ENCODE data around the gene STUB1. TPM values are rescaled to one million over a fixed set of nuclear protein-coding genes. Genes with fewer than 3 reads are reported as not detected.
A peak's percentile ranks its signal among the peaks of the same experiment; 100 is the strongest.

STUB1 gene
- total and polyA plus RNA-seq, 10 of the 15 experiments (the other 5 are each of a cell fraction or from before 2014, with no cell fraction given), result 4.2 to 136 (median 67.1) TPM

- TF ChIP-seq CEBPZ (IDR thresholded peaks at IDR 0.05; ENCODE audit: low read depth, low read length) (no peak), POLR2AphosphoS5 (IDR thresholded peaks at IDR 0.05; ENCODE audit: low read length) (peak; percentile 79; the same call in 1 of the 2 replicates), EED (IDR thresholded peaks at IDR 0.05; ENCODE audit: low read depth) (no peak), IRF3 (IDR thresholded peaks at IDR 0.05) (no peak), CBX5 (IDR thresholded peaks at IDR 0.05; ENCODE audit: low read depth) (no peak), SIX5 (IDR thresholded peaks at IDR 0.05; ENCODE audit: low read depth, low read length, severe bottlenecking) (peak; percentile 47), PAX5 (IDR thresholded peaks at IDR 0.05; ENCODE audit: borderline replicate concordance, low read depth, low read length) (peak; percentile 36; the same call in 1 of the 2 replicates), FOS (IDR thresholded peaks at IDR 0.05; ENCODE audit: borderline replicate concordance, extremely low read depth, insufficient read length) (no peak), JUND (IDR thresholded peaks at IDR 0.05; ENCODE audit: low read depth, low read length) (no peak), GABPA (IDR thresholded peaks at IDR 0.05; ENCODE audit: low read depth) (peak; percentile 89), MYC (IDR thresholded peaks at IDR 0.05; ENCODE audit: insufficient read depth, insufficient read length, insufficient replicate concordance, low read length, severe bottlenecking) (peak; percentile 31), NBN (IDR thresholded peaks at IDR 0.05) (no peak), SMC3 (IDR thresholded peaks at IDR 0.05; ENCODE audit: borderline replicate concordance, low read length) (peak; percentile 34), SREBF2 (IDR thresholded peaks at IDR 0.05; ENCODE audit: low read length) (0 out of 2 replicates have a peak, but pooled peaks have one; percentile 39)
- TF ChIP-seq, protein P1, sequence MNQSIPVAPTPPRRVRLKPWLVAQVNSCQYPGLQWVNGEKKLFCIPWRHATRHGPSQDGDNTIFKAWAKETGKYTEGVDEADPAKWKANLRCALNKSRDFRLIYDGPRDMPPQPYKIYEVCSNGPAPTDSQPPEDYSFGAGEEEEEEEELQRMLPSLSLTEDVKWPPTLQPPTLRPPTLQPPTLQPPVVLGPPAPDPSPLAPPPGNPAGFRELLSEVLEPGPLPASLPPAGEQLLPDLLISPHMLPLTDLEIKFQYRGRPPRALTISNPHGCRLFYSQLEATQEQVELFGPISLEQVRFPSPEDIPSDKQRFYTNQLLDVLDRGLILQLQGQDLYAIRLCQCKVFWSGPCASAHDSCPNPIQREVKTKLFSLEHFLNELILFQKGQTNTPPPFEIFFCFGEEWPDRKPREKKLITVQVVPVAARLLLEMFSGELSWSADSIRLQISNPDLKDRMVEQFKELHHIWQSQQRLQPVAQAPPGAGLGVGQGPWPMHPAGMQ (IDR thresholded peaks at IDR 0.05; ENCODE audit: borderline replicate concordance), result no peak
- TF ChIP-seq, protein P2, sequence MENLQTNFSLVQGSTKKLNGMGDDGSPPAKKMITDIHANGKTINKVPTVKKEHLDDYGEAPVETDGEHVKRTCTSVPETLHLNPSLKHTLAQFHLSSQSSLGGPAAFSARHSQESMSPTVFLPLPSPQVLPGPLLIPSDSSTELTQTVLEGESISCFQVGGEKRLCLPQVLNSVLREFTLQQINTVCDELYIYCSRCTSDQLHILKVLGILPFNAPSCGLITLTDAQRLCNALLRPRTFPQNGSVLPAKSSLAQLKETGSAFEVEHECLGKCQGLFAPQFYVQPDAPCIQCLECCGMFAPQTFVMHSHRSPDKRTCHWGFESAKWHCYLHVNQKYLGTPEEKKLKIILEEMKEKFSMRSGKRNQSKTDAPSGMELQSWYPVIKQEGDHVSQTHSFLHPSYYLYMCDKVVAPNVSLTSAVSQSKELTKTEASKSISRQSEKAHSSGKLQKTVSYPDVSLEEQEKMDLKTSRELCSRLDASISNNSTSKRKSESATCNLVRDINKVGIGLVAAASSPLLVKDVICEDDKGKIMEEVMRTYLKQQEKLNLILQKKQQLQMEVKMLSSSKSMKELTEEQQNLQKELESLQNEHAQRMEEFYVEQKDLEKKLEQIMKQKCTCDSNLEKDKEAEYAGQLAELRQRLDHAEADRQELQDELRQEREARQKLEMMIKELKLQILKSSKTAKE (IDR thresholded peaks at IDR 0.05; ENCODE audit: low read depth, poor library complexity, severe bottlenecking), result no peak
- TF ChIP-seq, protein P3, sequence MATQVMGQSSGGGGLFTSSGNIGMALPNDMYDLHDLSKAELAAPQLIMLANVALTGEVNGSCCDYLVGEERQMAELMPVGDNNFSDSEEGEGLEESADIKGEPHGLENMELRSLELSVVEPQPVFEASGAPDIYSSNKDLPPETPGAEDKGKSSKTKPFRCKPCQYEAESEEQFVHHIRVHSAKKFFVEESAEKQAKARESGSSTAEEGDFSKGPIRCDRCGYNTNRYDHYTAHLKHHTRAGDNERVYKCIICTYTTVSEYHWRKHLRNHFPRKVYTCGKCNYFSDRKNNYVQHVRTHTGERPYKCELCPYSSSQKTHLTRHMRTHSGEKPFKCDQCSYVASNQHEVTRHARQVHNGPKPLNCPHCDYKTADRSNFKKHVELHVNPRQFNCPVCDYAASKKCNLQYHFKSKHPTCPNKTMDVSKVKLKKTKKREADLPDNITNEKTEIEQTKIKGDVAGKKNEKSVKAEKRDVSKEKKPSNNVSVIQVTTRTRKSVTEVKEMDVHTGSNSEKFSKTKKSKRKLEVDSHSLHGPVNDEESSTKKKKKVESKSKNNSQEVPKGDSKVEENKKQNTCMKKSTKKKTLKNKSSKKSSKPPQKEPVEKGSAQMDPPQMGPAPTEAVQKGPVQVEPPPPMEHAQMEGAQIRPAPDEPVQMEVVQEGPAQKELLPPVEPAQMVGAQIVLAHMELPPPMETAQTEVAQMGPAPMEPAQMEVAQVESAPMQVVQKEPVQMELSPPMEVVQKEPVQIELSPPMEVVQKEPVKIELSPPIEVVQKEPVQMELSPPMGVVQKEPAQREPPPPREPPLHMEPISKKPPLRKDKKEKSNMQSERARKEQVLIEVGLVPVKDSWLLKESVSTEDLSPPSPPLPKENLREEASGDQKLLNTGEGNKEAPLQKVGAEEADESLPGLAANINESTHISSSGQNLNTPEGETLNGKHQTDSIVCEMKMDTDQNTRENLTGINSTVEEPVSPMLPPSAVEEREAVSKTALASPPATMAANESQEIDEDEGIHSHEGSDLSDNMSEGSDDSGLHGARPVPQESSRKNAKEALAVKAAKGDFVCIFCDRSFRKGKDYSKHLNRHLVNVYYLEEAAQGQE (IDR thresholded peaks at IDR 0.05; ENCODE audit: low read depth, low read length), result no peak
These were observed 12.3 kb upstream of the STUB1 start, which contains the start of gene RHOT2 (continued) for GRCh38 chr16:667780-668518.
